ENCODE measurements around the gene CST4.
"Not testable (repeated sequence)": the region's sequence is repeated elsewhere in the genome, so short reads cannot be mapped to it uniquely, and the experiment has no call there.

Gene CST4

GRCh38 chr20:23688684-23689398 is at the start of gene CST4:
Gene CST4 (minus strand): TSS chr20:23689038. CDS start chr20:23688969, 69 bp downstream.
- DNase-seq = not testable (repeated sequence)

- DNase-seq = not testable (repeated sequence)
Measured at GRCh38 chr20:23735391-23735790, 46.6 kb upstream of the CST4 start.

- not testable (repeated sequence) for DNase-seq
Measured at GRCh38 chr20:23734949-23735348, 46.1 kb upstream of the CST4 start.

DNA sequence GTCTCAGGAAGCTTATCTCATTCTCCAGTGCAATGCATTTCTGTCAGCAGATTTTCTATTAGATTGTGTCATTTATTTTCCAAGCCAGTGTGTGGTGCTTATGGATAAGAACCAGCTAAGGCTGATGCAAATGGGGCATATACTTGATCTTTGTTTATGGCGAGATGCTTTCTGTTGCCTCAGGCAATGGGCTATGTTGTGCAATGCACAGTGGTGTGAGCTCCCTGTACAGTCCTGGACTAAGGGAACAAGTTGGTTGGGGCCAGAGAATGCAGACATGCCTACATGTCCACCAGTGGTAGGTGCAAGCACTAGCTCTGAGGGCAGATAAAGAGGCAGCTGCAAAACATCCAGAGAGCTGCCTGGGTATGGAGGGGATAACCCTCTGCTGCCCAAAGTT is 45.6 kb upstream of the CST4 start:
- DNase-seq = not testable (repeated sequence)

DNA sequence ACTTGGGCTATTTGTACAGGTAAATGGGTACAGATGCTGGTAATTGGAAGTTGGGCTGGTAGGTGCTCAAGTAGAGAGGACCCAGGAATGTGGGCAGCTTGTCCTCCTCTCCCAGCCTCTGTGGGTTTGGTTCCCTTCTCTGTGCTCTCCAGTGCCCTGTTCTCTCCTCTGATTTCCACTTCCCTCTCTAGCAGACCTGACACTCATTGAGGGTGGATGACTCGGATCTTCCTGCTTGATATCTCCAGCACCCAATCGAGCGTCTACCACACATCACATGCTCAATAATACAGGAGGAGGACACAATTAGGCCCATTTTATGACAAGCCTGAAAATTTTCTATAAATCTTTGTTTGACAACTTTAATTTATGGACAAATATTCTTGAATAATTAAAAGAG is 38.2 kb upstream of the CST4 start:
- no peak for DNase-seq

- no peak for DNase-seq
Measured at GRCh38 chr20:23725102-23725501, 36.3 kb upstream of the CST4 start.

DNA sequence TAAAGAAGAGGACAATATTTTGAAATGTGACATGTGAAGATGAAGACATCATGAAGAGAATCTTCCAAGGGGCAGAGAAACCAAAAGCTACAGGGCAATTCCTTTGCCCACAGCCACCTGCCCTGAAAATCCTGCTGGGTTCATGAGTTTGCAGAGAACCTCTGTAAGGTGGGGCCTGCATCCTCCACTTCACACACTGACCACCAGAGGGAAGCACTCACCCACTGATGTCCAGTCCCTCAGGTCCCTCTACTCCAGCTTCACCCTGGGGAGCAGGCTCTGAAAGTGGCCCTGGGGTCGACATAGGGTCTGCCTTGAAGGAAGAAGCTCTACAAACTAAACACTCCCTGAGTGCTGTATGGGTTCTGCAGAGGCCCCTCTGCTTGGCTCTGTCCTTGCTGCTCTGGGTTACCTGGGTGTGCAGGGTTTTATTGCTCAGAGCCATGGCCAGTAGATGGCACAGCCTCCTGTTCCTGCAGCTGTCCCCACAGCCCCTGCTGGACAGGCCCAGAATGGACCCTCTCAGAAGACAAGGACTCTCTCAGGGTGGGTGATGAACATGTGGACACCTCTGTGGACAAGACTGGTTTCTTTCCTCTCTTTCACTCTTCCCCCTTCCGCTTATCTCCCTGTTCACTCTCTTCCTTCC is 34.9 kb upstream of the CST4 start:
- DNase-seq = not testable (repeated sequence)

DNA sequence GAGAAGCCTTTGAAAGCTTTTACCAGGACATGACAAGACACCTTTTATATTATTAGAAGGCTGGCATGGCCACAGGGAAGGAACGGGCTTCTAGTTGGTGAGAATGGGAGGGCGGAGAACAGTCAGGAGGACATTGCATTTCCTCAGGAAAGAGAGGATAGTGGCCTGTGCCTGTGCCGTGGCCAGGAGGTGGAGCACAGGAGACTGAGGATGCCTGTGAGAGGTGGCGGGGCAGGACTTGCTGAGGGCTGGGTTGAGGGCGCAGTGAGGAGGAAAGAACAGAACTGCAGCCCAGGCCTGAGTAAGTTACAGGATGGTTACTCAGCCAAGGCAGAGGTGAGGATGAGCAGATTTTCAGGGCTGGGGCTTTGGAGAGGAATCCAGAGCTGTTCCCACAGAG is 34.0 kb upstream of the CST4 start:
- DNase-seq = not testable (repeated sequence)

DNA sequence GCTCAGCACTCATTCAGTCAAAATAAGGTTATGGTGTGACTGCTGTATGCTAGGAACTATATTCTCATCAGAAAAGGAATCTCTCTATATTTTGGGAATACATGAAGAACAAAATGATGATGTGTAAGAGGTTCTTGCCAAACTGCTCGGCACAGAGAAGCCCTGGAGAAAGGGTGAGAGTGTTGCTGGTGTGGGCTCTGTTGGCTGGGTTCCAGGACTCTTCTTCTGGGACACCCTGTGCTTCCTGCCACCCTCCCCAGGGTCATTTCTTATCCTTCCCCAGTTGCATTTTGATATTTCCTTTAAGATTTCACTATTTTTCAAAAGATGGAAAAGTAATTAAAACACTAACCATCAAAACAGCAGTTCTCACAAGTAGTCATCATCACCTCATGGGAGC is 33.1 kb upstream of the CST4 start:
- DNase-seq = no peak

- not testable (repeated sequence) for DNase-seq
Measured at GRCh38 chr20:23719351-23719750, 30.5 kb upstream of the CST4 start.

DNA sequence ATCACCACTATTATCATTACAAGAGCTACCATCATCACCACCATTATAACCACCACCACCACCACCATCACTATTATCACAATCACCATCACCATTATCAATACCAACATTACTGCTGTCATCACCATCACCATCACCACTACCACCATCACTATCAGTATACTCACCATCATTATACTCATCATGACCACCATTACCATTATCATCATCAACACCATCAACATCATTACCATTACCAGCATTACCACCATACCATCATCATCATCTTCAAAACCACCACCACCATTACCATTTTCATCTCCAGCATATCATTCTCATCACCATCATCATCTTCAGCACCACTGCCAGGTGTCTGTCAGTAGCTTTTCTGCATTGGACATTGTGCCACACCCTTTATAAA is 22.9 kb upstream of the CST4 start:
- not testable (repeated sequence) for DNase-seq

DNA sequence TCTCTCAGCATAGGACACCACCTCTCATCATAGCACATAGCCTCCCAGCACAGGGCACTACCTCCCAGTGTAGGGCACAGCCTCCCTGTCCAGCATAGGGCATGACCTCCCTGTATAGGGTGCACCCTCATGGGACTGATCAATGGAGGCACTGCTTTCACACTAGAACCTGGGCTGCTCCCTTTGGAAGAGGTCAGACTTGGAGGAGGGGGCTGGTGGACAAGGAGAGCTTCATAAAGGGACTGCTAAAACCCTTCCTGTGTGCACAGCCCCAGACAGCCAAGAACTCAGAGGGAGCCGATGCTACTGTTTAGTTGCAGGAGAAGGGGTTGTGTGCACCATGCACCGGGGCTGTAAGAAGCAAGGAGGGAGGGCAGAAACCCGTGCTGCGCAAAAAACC is 21.9 kb upstream of the CST4 start:
- DNase-seq = no peak

DNA sequence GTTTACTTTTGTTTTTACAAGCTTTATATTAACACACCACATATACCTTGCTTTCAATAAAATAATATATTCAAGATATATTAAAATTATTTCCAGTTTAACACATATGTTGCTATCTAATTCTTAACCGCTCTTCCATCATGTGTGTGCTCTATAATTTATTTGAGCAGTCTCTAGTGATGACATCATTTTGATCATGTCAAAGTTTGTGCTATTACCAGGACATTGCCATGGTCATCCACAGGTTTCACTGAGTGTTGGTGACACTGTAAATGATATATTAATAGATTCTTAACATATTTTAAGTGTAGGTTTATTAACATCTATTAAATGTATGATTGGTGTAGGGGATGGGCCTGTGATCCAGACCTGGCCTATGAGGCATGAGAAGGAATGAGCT is 17.1 kb upstream of the CST4 start:
- no peak for DNase-seq

DNA sequence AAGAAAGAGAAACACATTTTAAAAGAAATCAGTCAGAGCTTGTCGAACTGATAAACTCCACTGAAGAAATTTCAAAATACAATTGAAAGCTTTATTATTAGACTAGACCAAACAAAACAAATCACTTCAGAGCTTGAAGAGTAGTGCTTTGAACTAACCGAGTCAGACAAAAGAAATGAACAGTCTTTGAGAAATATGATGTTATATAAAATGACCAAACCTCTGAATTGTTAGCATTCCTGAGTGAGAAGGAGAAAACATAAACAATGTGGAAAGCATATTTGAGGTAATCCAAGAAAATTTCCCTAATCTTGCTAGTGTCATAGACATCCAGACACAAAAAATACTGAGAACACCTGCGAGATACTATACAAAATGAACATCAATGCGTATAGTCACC is 13.2 kb upstream of the CST4 start:
- DNase-seq = no peak

DNA sequence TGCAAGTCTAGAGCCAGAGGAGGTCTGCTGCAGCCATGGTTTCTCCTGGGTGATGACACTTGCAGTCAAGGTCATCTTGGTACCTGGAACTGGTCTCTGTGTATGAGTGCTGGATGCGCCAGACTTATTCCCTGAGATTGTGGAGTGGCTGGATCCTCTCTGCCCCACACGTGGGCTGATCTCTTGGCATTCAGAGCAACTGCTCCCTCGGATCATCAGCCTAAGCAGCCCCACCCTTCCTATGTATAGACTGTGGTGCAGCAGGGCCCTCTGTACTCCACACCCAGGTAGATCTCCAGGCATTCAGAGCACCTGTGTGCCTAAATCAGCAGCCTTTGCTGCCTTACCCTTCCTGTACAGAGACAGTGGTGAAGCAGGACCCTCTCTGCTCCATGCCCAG is 12.1 kb upstream of the CST4 start:
- DNase-seq = no peak

DNA sequence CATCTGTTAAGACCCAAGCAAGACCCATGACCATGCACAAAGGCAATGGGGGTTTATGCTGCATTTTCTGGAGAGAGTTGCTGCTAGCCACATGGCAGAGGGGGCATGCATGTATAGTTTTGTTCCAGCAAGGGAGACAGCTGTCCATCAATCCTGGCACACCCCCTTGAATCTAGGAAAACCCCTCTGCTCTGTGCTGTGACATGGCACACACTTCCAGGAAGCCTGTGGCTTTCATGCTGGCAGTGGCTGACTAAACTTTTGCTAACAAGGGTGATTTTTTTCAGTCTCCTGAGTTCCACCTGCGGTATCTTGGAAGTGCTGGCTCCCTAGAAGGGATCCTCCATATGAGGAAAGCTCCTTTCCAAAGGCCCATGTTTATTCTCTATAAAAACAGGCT is 9.1 kb upstream of the CST4 start:
- no peak for DNase-seq

DNA sequence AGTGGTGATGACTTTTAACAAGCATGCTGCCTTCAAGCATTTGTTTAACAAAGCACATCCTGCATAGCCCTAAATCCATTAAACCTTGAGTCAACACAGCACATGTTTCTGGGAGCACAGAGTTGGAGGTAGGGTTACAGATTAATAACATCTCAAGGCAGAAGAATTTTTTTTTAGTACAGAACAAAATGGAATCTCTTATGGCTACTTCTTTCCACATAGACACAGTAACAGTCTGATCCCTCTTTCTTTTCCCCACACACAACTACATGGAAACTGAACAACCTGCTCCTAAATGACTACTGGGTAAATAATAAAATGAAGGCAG is 6.2 kb upstream of the CST4 start:
- DNase-seq = not testable (repeated sequence)

- not testable (repeated sequence) for DNase-seq
Measured at GRCh38 chr20:23694178-23695067, 5.6 kb upstream of the CST4 start.

DNA sequence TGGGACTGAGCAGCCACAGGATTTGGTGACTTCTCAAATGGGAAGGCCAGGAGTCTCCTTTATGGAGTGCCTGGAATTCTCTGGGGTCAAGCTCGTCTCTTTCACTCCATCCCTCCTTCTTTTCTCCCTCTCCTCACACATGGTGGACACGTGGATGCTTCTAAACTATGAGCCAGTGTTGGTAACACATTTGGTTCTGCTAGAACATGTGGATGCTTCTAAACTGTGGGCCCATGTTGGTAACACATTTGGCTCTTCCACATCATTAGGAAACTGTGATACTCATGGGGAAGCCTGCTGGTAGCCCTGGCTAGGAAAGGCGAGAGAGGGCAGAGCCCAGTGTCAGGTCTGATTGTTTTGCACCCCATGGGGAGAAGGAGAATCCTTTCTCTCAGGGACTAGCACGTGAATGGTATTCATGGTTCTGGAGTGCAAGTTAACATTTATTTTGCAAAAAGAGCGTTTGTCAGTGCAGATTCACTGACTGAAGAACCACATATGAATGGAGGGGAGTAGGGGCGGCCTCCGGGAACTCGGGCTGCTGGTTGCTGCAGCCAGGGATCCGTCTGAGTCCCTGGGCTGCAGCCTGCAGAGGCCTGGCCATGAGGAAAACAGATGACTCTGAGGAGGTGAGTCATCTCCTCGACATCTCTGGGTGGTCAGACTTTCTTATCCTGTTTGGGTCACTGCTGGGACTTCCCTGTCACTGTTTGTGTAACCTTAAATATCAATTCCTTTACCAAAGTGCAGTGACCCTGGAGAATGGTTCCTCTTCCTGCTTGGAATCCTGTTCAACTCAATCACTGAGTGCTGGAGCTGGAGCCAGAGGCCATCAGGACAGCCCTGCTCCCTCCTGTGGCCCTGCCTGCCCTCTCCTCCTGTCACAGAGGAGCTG is 4.1 kb upstream of the CST4 start:
- DNase-seq = not testable (repeated sequence)

DNA sequence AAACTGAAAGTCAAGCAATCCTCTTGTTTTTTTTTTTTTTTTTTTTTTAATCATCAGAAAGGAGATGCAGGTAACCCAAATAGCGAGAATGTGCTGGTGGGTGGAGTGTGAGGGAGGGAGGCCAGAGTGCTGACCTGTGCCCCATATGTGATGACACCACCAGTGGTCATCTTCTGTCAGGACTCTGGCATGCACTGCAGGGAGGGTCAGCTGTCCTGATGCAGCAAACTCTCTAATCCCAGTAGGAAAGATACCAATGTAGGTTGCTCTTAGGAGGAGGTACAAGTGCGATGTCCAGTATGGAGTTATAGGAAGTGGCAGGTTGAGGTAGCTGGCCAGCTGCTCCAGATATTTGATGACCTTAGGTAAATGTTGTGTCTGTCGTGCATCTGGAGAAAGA is 2.8 kb upstream of the CST4 start:
- no peak for DNase-seq

DNA sequence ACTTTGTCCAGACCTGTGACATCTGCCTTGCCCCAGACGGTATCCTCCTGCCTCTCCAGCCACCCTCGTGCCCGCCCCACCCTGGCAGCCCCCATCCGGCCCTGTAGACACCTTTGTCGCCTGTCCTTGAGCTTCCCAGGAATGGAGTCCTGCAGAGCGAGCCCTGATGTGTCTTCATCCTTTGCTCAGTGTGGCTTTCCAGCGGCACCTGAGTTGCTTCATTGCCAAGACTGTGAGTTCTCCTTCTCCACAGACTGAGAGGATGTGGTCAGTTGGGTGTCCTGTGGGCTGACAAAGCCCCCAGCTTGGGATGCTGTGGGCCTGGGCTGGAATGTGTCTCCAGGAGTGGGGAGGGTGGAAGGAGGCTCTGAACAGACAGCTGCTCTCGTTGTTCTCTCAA is 1.7 kb upstream of the CST4 start:
- DNase-seq = no peak

GRCh38 chr20:23689399-23689690 is 507 bp upstream of the CST4 start:
- no peak for DNase-seq

GRCh38 chr20:23687986-23688385 is 852 bp downstream of the CST4 start:
- DNase-seq = no peak
